ENCODE results near the gene UBE2K.

DNA sequence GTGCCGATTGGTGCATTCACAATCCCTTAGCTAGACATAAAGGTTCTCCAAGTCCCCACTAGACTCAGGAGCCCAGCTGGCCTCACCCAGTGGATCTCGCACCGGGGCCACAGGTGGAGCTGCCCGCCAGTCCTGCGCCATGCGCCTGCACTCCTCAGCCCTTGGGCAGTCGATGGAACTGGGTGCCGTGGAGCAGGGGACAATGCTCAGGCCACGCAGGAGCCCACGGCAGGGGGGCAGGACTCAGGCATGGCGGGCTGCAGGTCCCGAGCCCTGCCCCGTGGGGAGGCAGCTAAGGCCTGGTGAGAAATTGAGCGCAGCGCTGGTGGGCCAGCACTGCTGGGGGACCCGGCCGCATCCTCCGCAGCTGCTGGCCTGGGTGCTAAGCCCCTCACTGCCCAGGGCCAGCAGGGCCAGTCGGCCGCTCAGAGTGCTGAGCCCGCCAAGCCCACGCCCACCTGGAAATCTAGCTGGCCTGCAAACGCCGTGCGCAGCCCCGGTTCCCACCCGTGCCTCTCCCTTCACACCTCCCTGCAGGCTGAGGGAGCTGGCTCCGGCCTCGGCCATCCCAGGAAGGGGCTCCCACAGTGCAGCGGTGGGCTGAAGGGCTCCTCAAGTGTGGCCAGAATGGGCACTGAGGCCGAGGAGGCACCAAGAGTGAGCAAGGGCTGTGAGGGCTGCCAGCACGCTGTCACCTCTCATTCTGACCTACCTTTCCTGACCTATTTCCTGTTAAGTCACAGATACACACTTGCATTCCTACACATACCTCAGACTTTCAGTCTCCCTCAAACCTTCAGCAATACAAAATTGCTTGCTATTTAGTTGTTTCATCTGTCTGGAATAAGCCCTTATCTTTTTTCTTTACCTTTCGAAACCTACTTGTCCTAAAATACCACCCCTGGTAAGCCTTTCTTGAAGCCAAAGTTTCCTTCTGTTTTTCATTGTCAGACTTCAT, 20.7 kb downstream of the UBE2K start:
- TF ChIP-seq EZH2 (IDR thresholded peaks at IDR 0.05; ENCODE audit: insufficient read depth, poor library complexity, severe bottlenecking) (no peak), EZH2phosphoT487 (IDR thresholded peaks at IDR 0.05; ENCODE audit: insufficient read depth, low read depth) (no peak)
